A549 treated with Mapracorat at 1 μM for 4 hours (cell line): ENCODE measurements around the gene PRDM5. TPM values are rescaled to one million over a fixed set of nuclear protein-coding genes. Genes with fewer than 3 reads are reported as not detected.

Source experiments
- total RNA-seq: library from RNA; stranded (reverse); fragments of 200-300 nt; extraction: Qiagen RNA extraction; gene quantifications from 5 replicates; pipeline ENCODE4 v1.2.3, GENCODE V29; 2022

The PRDM5 gene
- total RNA-seq, result 3.5 to 5.4 TPM (median 4.5 TPM) in 5 replicates

GRCh38 chr4:120922381-120923206, at the start of gene PRDM5:
Gene PRDM5 (minus strand): TSS chr4:120922726. CDS start chr4:120922608, 118 bp downstream.

Other genes starting within 250 kb of the PRDM5 start
- gene NDNF, start 149.8 kb upstream of the PRDM5 start, total RNA-seq, result not detected in 5 replicates
- 0.12 to 0.56 TPM (median 0.44 TPM) in 5 replicates for gene TNIP3, start 241.6 kb upstream of the PRDM5 start, total RNA-seq